Colonic mucosa (tissue), 4 donors: ENCODE data around the gene CASP12. TPM values are rescaled to one million over a fixed set of nuclear protein-coding genes. Genes with fewer than 3 reads are reported as not detected.

Source experiments
- DNase-seq: peaks from one replicate; pipeline ENCODE4 v3.0.0-alpha.2; 2020
- H3K27ac ChIP-seq: fragments of 200-600 bp; one replicate; pipeline ENCODE4 v1.8.0; 2021
- H3K27me3 ChIP-seq: fragments of 200-600 bp; one replicate; pipeline ENCODE4 v1.8.0; 2021
- H3K36me3 ChIP-seq: fragments of 200-600 bp; one replicate; pipeline ENCODE4 v1.8.0; 2021
- H3K4me1 ChIP-seq: fragments of 200-600 bp; one replicate; pipeline ENCODE4 v1.8.0; 2021; ENCODE audit warnings: mild to moderate bottlenecking
- H3K4me3 ChIP-seq: fragments of 200-600 bp; one replicate; pipeline ENCODE4 v1.8.0; 2021
- H3K9ac ChIP-seq, 2 donors: one replicate each; pipeline ENCODE4 v1.7.0; 2013; ENCODE audit warnings: control low read depth in 2 of 2, low read depth in 2 of 2, low read length in 2 of 2
- H3K9me3 ChIP-seq: fragments of 200-600 bp; one replicate; pipeline ENCODE4 v1.8.0; 2021
- intact Hi-C: fragments of 100-400 bp; cut with DNase I; formaldehyde crosslinking; loops from one replicate; pipeline ENCODE4 v1.14.1; 2022
- total RNA-seq, 2 donors: library from RNA; stranded (reverse); fragmentation: NEBNext Ultra II Directional in 1 of 2; extraction: Animal tissue kit (Norgen Biotek cat#: 25700) in 1 of 2; gene quantifications; one replicate each; pipeline ENCODE4 v1.2.1, GENCODE V29; 2021
- TF ChIP-seq, protein P1 (sequence below): fragments of 200-600 bp; IDR thresholded peaks from one replicate; pipeline ENCODE4 v1.8.0; 2022; ENCODE audit warnings: antibody characterized with exemption, mild to moderate bottlenecking
- donor health status: healthy.
- donor health status: DM: no; HTN: no; CAD: no.
- donor health status: DM: no; HTN: no; CAD: no.

CASP12 gene
- total RNA-seq, 2 donors from 2014 or later, result 0.27 TPM; not detected in 1

DNA sequence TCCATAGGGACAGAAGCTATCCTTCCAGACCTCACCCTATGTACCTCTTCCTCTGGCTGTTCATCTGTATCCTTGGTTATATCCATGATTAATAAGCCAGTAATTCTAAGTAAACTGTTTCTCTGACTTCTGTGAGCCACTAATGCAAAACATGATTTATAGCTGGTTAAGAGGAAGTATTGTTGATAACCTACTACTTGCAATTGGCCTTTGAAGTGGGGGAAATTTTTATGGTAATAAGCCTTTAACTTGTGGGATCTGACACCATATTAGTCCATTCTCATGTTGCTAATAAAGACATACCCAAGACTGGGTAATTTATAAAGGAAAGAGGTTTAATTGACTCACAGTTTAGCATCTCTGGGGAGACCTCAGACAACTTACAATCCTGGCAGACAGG lies 21.9 kb downstream of the CASP12 start:
- H3K4me3 ChIP-seq, result no peak overlapping the region
- H3K27ac ChIP-seq, result peak overlapping the region; percentile 15

DNA sequence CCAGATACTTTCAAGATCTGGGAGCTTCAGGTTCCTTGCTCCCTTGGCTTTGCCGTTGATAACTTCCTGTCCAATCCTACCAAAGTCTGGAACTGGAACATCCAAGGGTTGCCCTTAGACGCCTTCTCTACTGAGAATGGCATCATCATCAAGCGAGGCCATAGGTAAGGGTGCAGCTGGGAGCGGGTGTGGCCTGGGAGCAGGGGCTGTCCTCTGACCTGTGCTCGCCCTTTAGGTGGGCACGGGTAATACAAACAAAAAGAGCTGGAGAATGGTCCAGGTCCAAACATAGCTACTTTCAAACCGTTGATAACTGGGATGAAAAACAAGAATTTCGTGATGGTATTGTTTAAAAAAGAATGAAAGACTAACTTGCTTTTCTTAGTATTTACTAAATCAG lies 25.0 kb downstream of the CASP12 start:
- no peak for DNase-seq
- TF ChIP-seq, protein P1, sequence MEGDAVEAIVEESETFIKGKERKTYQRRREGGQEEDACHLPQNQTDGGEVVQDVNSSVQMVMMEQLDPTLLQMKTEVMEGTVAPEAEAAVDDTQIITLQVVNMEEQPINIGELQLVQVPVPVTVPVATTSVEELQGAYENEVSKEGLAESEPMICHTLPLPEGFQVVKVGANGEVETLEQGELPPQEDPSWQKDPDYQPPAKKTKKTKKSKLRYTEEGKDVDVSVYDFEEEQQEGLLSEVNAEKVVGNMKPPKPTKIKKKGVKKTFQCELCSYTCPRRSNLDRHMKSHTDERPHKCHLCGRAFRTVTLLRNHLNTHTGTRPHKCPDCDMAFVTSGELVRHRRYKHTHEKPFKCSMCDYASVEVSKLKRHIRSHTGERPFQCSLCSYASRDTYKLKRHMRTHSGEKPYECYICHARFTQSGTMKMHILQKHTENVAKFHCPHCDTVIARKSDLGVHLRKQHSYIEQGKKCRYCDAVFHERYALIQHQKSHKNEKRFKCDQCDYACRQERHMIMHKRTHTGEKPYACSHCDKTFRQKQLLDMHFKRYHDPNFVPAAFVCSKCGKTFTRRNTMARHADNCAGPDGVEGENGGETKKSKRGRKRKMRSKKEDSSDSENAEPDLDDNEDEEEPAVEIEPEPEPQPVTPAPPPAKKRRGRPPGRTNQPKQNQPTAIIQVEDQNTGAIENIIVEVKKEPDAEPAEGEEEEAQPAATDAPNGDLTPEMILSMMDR, result no peak
- intact Hi-C loops, result no loop called here
- Histone ChIP-seq H3K9ac (no peak overlapping the region), H3K27me3 (no peaks in the 10 kb centered on the region), H3K27ac (no peak overlapping the region), H3K4me1 (no peaks in the 10 kb centered on the region), H3K9me3 (no peaks in the 10 kb centered on the region), H3K4me3 (no peak overlapping the region), H3K36me3 (no peaks in the 10 kb centered on the region)

More for the DNA sequence above, 21.9 kb downstream of the CASP12 start:
- DNase-seq, result no peak
- Histone ChIP-seq H3K36me3 (no peaks in the 10 kb centered on the region), H3K27me3 (no peaks in the 10 kb centered on the region), H3K9me3 (no peaks in the 10 kb centered on the region), H3K4me1 (no peaks in the 10 kb centered on the region), H3K9ac (no peak overlapping the region)
- TF ChIP-seq, protein P1, result no peak
- intact Hi-C loops, result no loop called here

DNA sequence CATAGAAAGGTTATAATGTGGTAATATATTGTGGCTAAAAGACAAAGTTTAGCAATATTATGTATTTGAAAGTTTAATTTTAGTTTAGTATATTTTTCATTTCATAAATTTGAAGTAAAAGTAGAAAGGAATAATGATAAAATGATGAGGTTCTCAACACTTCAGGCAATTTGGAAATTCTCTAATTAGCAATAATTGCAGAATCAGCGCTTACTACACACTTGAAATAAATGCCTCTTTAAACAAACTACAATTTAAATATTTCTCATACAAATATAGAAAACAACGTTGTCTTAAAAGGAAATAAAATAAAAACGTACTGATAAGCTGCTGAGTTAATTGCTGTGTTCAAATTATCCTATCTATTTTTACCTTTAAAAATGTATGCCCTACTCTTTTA lies 25.9 kb downstream of the CASP12 start:
- H3K36me3 ChIP-seq, result no peaks in the 10 kb centered on the region
- TF ChIP-seq, protein P1, result no peak
- no peak overlapping the region for H3K27ac ChIP-seq
- no peaks in the 10 kb centered on the region for H3K9me3 ChIP-seq
- no peaks in the 10 kb centered on the region for H3K27me3 ChIP-seq
- intact Hi-C loops, result no loop called here
- no peak for DNase-seq
- H3K4me3 ChIP-seq, result no peak overlapping the region
- H3K9ac ChIP-seq, result no peak overlapping the region
- no peaks in the 10 kb centered on the region for H3K4me1 ChIP-seq

DNA sequence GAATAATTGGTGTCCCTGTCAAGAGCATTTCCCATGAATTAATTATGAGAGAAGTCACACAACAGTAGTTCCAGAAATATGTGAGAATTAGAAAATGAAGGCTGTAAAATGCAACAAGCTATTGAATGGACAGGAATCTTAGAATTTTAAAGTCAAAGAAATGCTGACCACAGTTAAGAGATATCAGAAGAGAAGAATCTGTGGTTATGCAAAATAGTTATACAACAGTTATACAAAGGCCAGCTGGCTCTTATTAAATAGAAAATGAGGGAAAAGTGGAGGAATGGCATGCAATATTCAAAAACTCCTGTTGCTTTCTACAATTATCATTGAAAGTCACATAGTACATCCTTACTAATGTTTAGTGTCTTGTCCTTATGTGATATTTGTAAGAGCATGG lies 27.4 kb downstream of the CASP12 start:
- intact Hi-C loops, result no loop called here
- TF ChIP-seq, protein P1, result no peak
- no peaks in the 10 kb centered on the region for H3K36me3 ChIP-seq

DNA sequence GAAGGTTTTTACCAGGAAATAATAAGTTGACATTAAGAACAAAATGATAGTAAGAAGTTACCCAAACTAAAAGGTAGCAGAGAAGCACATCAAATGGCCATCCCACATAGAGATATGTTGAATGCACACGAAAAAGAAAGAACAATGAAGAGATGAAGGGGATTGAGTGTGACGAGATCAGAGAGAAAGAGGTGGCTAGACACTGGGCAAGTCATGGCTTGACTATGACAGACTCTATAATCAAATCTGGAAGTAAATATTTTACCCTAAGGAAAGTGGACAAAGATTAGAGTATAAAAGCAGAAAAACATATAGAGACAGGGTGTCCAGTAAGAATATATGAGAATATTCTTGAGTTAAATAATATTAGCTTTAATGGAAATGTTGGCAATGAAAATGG lies 31.4 kb downstream of the CASP12 start:
- H3K9ac ChIP-seq, result no peak overlapping the region
- intact Hi-C loops, result no loop called here
- no peak overlapping the region for H3K27ac ChIP-seq
- H3K36me3 ChIP-seq, result no peaks in the 10 kb centered on the region
- no peaks in the 10 kb centered on the region for H3K27me3 ChIP-seq
- H3K4me1 ChIP-seq, result no peaks in the 10 kb centered on the region
- no peak for DNase-seq
- H3K4me3 ChIP-seq, result no peak overlapping the region
- TF ChIP-seq, protein P1, result no peak
- H3K9me3 ChIP-seq, result no peaks in the 10 kb centered on the region

More for the DNA sequence above, 27.4 kb downstream of the CASP12 start:
- H3K4me1 ChIP-seq, result no peaks in the 10 kb centered on the region
- no peak overlapping the region for H3K4me3 ChIP-seq
- H3K27me3 ChIP-seq, result no peaks in the 10 kb centered on the region
- DNase-seq, result no peak
- H3K9ac ChIP-seq, result no peak overlapping the region
- H3K9me3 ChIP-seq, result no peaks in the 10 kb centered on the region
- no peak overlapping the region for H3K27ac ChIP-seq
